HG03460 (cell line): ENCODE data around the gene CPSF2.

ENCODE experiments used
- ATAC-seq: cut with Tn5 transposase; IDR thresholded peaks from one replicate; pipeline ENCODE4 v1.9.1; 2021; ENCODE audit not compliant: unreplicated experiment

CPSF2 gene

DNA sequence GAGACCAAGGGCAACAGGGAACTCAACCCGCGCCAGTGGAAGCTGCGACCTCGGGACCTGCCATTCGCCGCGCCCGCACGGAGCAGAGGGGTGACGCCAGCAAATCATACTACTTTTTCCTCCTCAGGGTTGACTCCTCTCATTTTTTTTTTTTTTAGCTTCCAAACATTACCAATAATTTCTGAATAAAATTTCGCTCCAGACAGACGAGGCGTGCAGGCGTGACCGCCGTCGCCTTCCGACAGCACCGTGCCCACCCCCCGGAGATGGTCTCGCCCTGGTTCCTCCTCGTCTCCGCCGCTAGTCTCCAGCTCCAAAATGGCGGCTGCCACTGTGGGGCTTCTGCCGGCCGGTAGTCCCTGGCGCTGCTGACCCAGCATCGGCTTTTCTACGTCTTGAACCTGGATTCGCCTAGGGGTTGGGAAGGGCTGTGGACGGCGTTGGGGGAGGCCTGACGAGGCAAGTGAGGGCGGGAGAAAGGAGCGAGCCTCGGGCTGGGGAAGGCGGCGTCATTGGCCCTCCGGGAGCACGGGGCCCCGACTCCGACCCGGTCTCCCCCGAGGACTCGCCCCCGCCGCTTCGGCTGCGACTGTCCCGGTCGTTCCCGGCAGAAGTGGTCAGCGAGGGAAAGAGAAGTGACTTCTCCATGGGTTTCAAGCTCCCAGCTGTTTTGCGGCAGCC lies at the start of gene CPSF2, which contains the start of gene NDUFB1:
Gene CPSF2 (plus strand): TSS at position 300 of the 681 bp plus-strand sequence. CDS start 9,016 bp downstream, outside the sequence.
Gene NDUFB1 (minus strand): TSS at position 37 of the 681 bp plus-strand sequence. CDS start 4,069 bp downstream, outside the sequence.
- ATAC-seq, result peak; percentile 86

GRCh38 chr14:92074555-92074954 lies 47.2 kb upstream of the CPSF2 start:
- no peak for ATAC-seq

DNA sequence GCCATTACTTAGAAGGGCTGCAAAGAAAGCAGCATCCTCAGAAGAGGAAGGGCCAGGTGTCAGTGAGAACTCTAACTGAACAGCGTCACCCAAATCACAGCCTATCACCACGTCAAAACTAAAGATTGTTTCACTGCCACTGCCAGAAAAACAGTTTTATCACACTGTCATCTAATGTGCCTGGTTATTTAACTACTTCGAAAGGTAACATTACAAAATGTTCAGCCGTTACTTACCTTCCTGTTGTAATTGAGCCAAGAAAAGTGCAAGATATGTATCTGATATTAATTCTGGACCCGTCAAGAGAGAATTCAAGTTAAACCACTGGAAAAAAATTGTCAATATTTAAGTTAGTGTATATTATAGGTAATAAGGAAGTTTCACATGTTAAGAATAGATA lies 33.3 kb upstream of the CPSF2 start:
- ATAC-seq, result no peak

GRCh38 chr14:92093320-92093719 lies 28.4 kb upstream of the CPSF2 start:
- no peak for ATAC-seq

GRCh38 chr14:92099802-92100201 lies 22.0 kb upstream of the CPSF2 start:
- no peak for ATAC-seq

DNA sequence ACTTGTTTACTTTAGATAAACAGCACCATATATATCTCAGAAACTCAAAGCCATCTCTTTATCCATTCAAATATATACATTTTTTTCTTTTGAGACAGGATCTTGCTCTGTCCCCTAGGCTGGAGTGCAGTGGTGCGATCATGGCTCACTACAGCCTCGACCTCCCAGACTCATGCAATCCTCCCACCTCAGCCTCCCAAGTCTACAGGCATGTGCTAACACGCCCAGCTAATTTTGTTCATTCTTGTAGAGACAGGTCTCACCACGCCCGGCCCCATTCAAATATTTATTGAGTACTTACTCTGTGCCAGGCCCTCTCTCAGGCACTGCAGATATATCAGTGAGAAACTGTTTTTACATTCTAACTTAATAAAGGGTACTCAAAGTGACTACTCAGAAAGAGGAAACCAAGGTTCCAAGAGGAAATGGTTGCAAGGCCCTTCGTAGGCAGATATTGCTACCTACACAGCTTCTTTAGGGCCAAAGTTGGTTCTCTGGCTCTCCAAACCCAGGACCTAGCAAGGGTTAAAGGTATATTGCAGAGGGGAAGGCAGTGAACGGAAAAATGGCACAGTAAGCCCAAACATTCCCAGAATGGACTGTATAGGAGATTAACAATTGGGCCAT lies 18.3 kb upstream of the CPSF2 start:
- ATAC-seq, result no peak

GRCh38 chr14:92105073-92105892 lies 16.5 kb upstream of the CPSF2 start:
- no peak for ATAC-seq

GRCh38 chr14:92105893-92106142 lies 16.0 kb upstream of the CPSF2 start:
- peak; percentile 7 for ATAC-seq

DNA sequence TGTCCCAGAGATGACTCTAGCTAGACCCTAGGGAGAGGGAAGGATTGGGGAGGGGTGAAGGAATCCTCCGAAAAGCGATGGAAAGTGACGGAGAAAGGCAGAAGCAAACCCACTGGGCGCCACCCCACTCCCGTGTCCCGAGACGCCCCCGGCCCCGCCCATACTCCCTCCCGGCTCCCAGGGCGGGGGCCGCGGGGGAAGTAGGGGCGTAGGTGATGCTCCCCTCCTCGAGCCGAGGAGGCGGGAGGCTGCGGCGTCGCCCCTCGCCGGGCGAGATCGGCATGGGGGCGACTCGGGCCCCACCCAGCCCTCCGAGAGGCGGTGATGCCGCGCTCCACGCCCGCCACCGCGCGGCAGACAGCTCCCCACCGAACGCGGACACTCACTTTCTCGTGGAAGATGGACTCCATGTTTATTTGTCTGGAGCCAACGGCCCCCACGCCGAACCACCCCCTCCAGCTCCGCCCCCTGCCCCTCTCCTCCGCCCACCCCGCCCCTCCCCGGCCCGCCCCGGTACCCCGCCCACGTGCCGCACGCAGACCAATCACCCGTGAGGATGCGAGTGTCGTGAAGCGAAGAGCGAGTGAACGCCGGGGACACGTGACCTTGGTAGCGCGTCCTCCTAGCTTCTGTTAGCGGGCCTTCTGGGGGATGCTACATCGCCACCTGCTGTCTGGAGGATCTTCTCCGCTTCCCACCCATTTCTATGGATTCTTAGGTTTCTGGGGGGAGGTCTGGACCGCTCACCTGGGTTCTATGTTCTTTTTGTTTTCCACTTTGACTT lies 15.4 kb upstream of the CPSF2 start, which contains the start of gene ATXN3:
Gene ATXN3 (minus strand): TSS at position 440 of the 784 bp plus-strand sequence. CDS start 30 bp downstream, at position 410.
- ATAC-seq, result peak; percentile 85

DNA sequence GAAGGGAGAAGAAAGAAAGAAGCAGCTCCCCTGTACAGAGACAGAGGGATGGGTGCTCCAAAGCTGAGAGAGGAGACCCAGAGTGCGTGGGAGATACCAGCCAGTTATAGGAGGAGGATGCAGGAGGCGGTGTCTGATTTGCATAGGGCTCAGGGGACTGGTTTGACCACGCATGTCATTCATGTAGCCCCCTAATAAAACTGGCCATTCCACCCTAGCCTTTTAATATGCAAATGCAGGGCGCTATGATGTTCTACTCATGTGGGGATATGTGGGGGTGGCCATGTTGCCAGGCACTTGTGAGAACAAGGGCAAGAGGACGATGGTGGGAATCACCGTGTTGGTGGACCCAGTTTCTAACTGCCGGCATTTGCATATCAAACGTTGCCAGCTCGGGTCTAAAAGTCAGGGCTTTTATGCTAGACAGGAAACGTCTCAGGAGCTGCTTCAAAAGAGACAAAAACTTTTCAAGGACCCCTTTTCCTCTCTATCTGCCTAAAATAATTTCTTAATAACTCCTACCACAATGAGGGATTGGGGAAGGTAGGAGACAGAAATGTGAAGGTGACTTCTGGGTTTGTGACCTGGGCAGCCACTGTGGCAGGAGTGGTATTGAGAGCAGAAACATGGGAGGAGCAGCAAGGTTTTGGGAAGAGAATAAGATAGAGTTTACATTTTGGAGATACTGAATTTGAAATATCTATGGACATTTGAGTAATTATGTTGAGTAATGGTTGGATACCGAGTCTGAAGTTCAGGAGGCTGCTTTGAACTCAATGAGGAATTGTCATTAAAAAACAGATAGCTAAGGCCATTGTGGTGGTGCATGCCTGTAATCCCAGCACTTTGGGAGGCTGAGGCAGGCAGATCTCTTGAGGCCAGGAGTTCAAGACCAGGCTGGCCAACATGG lies 13.2 kb upstream of the CPSF2 start:
- no peak for ATAC-seq

DNA sequence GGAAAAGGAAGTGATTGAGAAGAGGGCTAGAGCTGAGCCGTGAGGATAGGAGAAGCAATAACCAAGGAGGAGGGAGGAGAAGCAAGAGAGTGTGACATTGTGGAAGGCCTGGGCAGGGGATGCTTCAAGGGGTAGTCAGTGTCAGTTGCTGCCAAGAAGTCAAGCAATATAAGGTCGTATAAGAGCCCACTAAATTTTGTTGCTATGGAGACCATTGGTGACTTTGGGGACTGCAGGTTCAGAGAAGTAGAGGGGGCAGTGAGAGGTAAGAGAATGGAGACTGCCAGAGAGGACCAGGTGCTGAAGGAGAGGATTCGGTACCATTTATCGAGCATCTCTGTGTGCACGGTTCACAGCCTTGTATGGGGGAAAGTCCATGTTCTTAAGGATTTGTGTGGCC lies 12.3 kb upstream of the CPSF2 start:
- ATAC-seq, result no peak

DNA sequence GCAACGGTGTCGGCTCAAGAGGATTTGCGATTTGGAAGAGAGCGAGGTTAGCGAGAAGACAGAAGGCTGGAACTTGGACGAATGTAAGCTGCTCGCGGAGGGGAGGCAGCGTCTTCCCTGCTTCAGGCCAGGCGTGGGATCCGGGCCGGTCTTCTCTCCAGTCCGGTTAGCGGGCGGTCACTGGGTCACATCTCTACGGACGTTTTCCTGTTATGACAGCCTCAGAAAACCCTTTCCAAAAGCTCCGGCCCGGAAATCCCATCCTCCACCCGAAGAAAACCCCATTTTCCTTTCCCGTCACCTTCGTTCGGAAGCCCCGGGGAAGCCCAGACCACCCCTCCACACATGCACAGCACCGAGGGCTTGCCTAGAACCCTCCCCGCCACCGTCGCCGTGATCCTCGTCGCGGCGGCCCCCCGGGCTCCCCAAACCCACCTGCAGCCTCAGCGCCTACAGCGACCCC lies 531 bp upstream of the CPSF2 start:
- ATAC-seq, result peak; percentile 32

DNA sequence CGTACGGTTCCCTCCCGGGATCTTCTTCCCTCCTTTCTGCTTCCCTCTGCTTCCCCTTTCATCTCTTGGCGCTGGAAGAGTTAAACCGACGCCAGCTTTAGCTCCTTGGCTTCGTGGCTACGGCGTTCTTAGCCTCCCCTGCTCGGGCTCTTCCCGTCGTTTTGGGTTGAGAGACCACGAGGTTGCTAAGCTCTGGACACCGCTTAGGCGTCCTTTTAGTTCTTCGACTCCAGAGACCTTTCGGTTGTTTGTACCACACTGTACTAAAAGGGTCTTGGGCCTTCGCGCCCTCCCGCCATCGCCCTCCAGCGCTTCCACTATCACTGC lies 545 bp downstream of the CPSF2 start:
- peak; percentile 22 for ATAC-seq

DNA sequence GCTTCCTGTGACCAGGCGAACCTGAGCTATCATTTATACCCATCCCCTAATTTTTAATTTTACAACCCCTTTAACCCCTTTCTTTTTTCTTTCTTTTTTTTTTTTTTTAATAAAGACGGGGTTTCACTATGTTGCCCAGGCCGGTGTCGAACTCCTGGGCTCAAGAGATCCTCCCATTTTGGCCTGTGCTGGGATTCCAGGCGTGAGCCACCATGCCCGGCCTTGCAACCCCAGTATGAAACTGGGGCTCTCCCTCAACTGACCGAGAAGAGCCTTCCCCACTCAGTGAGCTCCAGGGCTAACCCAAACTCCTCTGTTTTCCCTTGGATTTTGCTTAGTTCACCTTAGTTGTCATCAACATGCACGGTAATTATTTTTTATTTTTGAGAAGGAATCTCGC lies 992 bp downstream of the CPSF2 start:
- ATAC-seq, result no peak

- ATAC-seq, result no peak
Measured at GRCh38 chr14:92134456-92134855, 12.7 kb downstream of the CPSF2 start.

- ATAC-seq, result no peak
Measured at GRCh38 chr14:92135269-92135668, 13.5 kb downstream of the CPSF2 start.

DNA sequence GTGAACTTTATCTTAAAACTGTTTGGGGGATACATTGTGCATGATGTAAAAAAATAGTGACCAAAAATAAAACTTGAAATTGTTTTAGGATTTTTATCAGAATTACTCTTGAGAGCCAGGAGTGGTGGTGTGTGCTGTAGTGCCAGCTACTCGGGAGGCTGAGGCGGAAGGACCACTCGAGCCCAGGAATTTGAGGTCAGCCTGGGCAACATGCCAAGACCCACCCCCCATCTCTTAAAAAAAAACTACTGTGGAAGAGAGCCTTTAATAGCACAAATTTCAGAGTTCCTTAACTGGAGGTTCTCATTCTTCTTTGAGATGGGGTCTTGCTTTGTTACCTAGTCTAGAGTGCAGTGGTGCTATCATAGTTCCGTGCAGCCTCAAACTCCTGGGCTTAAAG lies 21.5 kb downstream of the CPSF2 start:
- no peak for ATAC-seq

DNA sequence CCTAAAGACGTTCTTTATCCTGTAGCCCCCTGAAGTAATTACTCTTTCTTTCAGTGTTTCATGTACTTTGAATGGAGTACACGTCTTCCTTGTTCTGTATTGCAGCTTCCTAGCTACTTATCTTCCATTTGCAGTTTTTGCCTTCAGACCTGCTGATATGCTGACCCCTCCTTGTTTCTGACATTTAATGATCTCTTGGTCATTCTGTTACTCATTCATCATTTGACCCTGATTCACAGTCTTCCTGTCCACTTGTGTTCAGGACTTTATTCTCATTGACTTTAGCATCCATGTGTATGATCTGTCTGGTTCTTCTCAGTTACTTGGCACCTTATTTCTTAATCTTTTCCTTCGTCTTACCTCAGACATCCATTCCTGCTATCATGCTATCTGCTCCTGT lies 22.2 kb downstream of the CPSF2 start:
- ATAC-seq, result no peak

- no peak for ATAC-seq
Measured at GRCh38 chr14:92144708-92145107, 22.9 kb downstream of the CPSF2 start.

- ATAC-seq, result no peak
Measured at GRCh38 chr14:92153581-92153980, 31.8 kb downstream of the CPSF2 start.
